HEK293 (cell line): ENCODE results near the gene SQOR.

Experiments used
- AEBP2 ChIP-seq: fragments of 450-650 bp; formaldehyde crosslinking; IDR thresholded peaks from 2 replicates; pipeline ENCODE4 v1.5.1; 2016; ENCODE audit warnings: missing biosample characterization, missing genetic modification characterization, borderline replicate concordance
- BCL11B ChIP-seq: fragments of 450-650 bp; formaldehyde crosslinking; IDR thresholded peaks from 2 replicates; pipeline ENCODE4 v1.5.1; 2016; ENCODE audit warnings: low read depth, missing biosample characterization, missing genetic modification characterization
- GFI1B ChIP-seq: fragments of 450-650 bp; formaldehyde crosslinking; IDR thresholded peaks from 2 replicates; pipeline ENCODE4 v1.5.1; 2016; ENCODE audit warnings: missing biosample characterization, missing genetic modification characterization
- GLI4 ChIP-seq: fragments of 450-650 bp; formaldehyde crosslinking; IDR thresholded peaks from 2 replicates; pipeline ENCODE4 v1.5.1; 2016; ENCODE audit warnings: missing biosample characterization, missing genetic modification characterization
- HOXA7 ChIP-seq: sonication (generic); formaldehyde crosslinking; IDR thresholded peaks from 2 replicates; pipeline ENCODE4 v1.8.1; 2022; ENCODE audit warnings: missing genetic modification reagents, borderline replicate concordance
- HOXD13 ChIP-seq: sonication (generic); formaldehyde crosslinking; IDR thresholded peaks from 2 replicates; pipeline ENCODE4 v1.8.0; 2022; ENCODE audit warnings: missing genetic modification reagents, borderline replicate concordance
- KLF17 ChIP-seq: fragments of 450-650 bp; formaldehyde crosslinking; IDR thresholded peaks from 2 replicates; pipeline ENCODE4 v1.5.1; 2016; ENCODE audit warnings: missing biosample characterization, missing genetic modification characterization
- PRDM10 ChIP-seq: fragments of 450-650 bp; formaldehyde crosslinking; IDR thresholded peaks from 2 replicates; pipeline ENCODE4 v1.5.1; 2016; ENCODE audit warnings: missing biosample characterization, missing genetic modification characterization
- SALL2 ChIP-seq: fragments of 450-650 bp; formaldehyde crosslinking; IDR thresholded peaks from 2 replicates; pipeline ENCODE4 v1.5.0; 2017; ENCODE audit warnings: missing biosample characterization, mild to moderate bottlenecking, missing genetic modification characterization, borderline replicate concordance
- YY1 ChIP-seq: fragments of 450-650 bp; formaldehyde crosslinking; IDR thresholded peaks from 2 replicates; pipeline ENCODE4 v1.5.1; 2018; ENCODE audit warnings: missing biosample characterization, missing genetic modification characterization
- ZNF26 ChIP-seq: fragments of 450-650 bp; formaldehyde crosslinking; IDR thresholded peaks from 2 replicates; pipeline ENCODE4 v1.5.1; 2016; ENCODE audit warnings: missing biosample characterization, missing genetic modification characterization
- ZNF335 ChIP-seq: fragments of 450-650 bp; formaldehyde crosslinking; conservative IDR thresholded peaks from 2 replicates; pipeline ENCODE4 v1.5.1; 2016; ENCODE audit warnings: missing biosample characterization, missing genetic modification characterization
- ZNF366 ChIP-seq: fragments of 450-650 bp; formaldehyde crosslinking; conservative IDR thresholded peaks from 2 replicates; pipeline ENCODE4 v1.5.1; 2016; ENCODE audit warnings: missing biosample characterization, missing genetic modification characterization
- ZNF518A ChIP-seq: fragments of 450-650 bp; formaldehyde crosslinking; conservative IDR thresholded peaks from 2 replicates; pipeline ENCODE4 v1.5.1; 2016; ENCODE audit warnings: low read depth, missing biosample characterization, missing genetic modification characterization
- ZNF549 ChIP-seq: fragments of 450-650 bp; IDR thresholded peaks from 2 replicates; pipeline ENCODE4 v1.5.1; 2018; ENCODE audit warnings: missing biosample characterization, missing genetic modification characterization, mild to moderate bottlenecking, inconsistent platforms, moderate library complexity
- ZNF624 ChIP-seq: fragments of 450-650 bp; formaldehyde crosslinking; IDR thresholded peaks from 2 replicates; pipeline ENCODE4 v1.5.1; 2017; ENCODE audit warnings: missing biosample characterization, missing genetic modification characterization
- ZNF629 ChIP-seq: fragments of 450-650 bp; formaldehyde crosslinking; IDR thresholded peaks from 2 replicates; pipeline ENCODE4 v1.5.1; 2017; ENCODE audit warnings: missing biosample characterization, missing genetic modification characterization
- ZNF645 ChIP-seq: fragments of 450-650 bp; formaldehyde crosslinking; IDR thresholded peaks from 2 replicates; pipeline ENCODE4; 2016; ENCODE audit warnings: missing biosample characterization, missing genetic modification characterization
- ZNF658 ChIP-seq: fragments of 450-650 bp; formaldehyde crosslinking; IDR thresholded peaks from 2 replicates; pipeline ENCODE4; 2016; ENCODE audit warnings: missing biosample characterization, missing genetic modification characterization
- ZNF692 ChIP-seq: fragments of 450-650 bp; formaldehyde crosslinking; IDR thresholded peaks from 2 replicates; pipeline ENCODE4 v1.5.1; 2016; ENCODE audit warnings: missing biosample characterization, missing genetic modification characterization
- ZNF837 ChIP-seq: fragments of 450-650 bp; formaldehyde crosslinking; IDR thresholded peaks from 2 replicates; pipeline ENCODE4 v1.5.1; 2016; ENCODE audit warnings: missing biosample characterization, missing genetic modification characterization
- ZSCAN30 ChIP-seq: fragments of 450-650 bp; IDR thresholded peaks from 2 replicates; pipeline ENCODE4 v1.5.1; 2018; ENCODE audit warnings: missing biosample characterization, mild to moderate bottlenecking, missing genetic modification characterization, moderate library complexity

Gene SQOR

GRCh38 chr15:45705510-45706473 lies 71.0 kb downstream of the SQOR start (continued):
- TF ChIP-seq ZNF692 (tag by site-specific recombination): no peak
- TF ChIP-seq ZNF366 (tag by site-specific recombination): peak; percentile 26; the same call in 1 of the 2 replicates
- TF ChIP-seq SALL2 (tag by site-specific recombination): no peak
- TF ChIP-seq YY1 (tag by site-specific recombination): no peak
- TF ChIP-seq ZNF26: no peak
- peak; percentile 59 for TF ChIP-seq ZNF335 (tag by site-specific recombination)
- no peak for TF ChIP-seq HOXA7 (CRISPR knock-in tag)
- TF ChIP-seq AEBP2: no peak
- TF ChIP-seq BCL11B (tag by site-specific recombination): no peak
- TF ChIP-seq ZSCAN30 (tag by site-specific recombination): no peak
- TF ChIP-seq ZNF518A (tag by site-specific recombination): 0 out of 2 replicates have a peak, but pooled peaks have one; percentile 12
- TF ChIP-seq ZNF645 (tag by site-specific recombination): no peak
- TF ChIP-seq HOXD13: no peak
- TF ChIP-seq ZNF658 (tag by site-specific recombination): no peak
- TF ChIP-seq GLI4: no peak
- TF ChIP-seq ZNF629: no peak
- no peak for TF ChIP-seq ZNF549 (tag by site-specific recombination)
- TF ChIP-seq KLF17: no peak
- TF ChIP-seq ZNF837 (tag by site-specific recombination): no peak
- no peak for TF ChIP-seq ZNF624 (tag by site-specific recombination)
- TF ChIP-seq PRDM10 (tag by site-specific recombination): peak; percentile 94
- TF ChIP-seq GFI1B (tag by site-specific recombination): no peak
